ENCODE results near the gene AGMO. TPM values are rescaled to one million over a fixed set of nuclear protein-coding genes. Genes with fewer than 3 reads are reported as not detected.

Gene AGMO
- total and polyA plus RNA-seq, 2 of the 8 experiments (the other 6 are each of a cell fraction or from before 2014, with no cell fraction given), result 0.22 to 0.45 TPM

- Histone ChIP-seq H3K23ac (ENCODE audit: insufficient read length) (no peak overlapping the region), H2BK5ac (ENCODE audit: low read depth, low read length) (no peak overlapping the region), H3K4ac (replicated peaks; ENCODE audit: insufficient read length, low read depth, low read length) (no peak overlapping the region), H3K9me3 (ENCODE audit: insufficient read depth in 2 of 2, low read depth in 1 of 2, low read length in 1 of 2) (peaks cover 5 to 12% of the 10 kb centered on the region in 2 experiments; a peak in 3 of 4 replicates), H2BK12ac (ENCODE audit: low read depth, low read length) (no peak overlapping the region), H3K27ac (ENCODE audit: low read depth, low read length) (no peak overlapping the region), H3K4me3 (ENCODE audit: extremely low read depth in 1 of 4, insufficient read depth in 2 of 4, low read depth in 3 of 4, low read length in 4 of 4) (no peak overlapping the region), H3K14ac (ENCODE audit: insufficient read length) (no peak overlapping the region), H4K8ac (ENCODE audit: extremely low read depth, insufficient read depth, low read length) (no peak overlapping the region), H3K56ac (replicated peaks; ENCODE audit: insufficient read length, low read depth, low read length) (no peak overlapping the region), H2BK15ac (ENCODE audit: low read length) (no peak overlapping the region), H3K79me1 (ENCODE audit: low read depth, low read length) (no peaks in the 10 kb centered on the region), H3K18ac (ENCODE audit: extremely low read depth, low read length) (no peak overlapping the region), H2AFZ (ENCODE audit: low read length) (no peak overlapping the region), H4K20me1 (replicated peaks in 1 of 2; ENCODE audit: control insufficient read depth in 1 of 2, insufficient read depth in 2 of 2, low read length in 2 of 2) (no peaks in the 10 kb centered on the region), H2BK120ac (replicated peaks; ENCODE audit: low read depth, low read length) (no peak overlapping the region), H2BK20ac (ENCODE audit: low read length) (no peak overlapping the region), H3K36me3 (ENCODE audit: control insufficient read depth in 2 of 4, insufficient read depth in 4 of 4, low read length in 3 of 4) (no peaks in the 10 kb centered on the region; a peak in 1 of 8 replicates), H3K27me3 (replicated peaks in 1 of 4; ENCODE audit: control insufficient read depth in 3 of 4, extremely low read depth in 1 of 4, insufficient read depth in 3 of 4, low read length in 3 of 4) (no peaks in the 10 kb centered on the region), H3K79me2 (ENCODE audit: control insufficient read depth in 1 of 2, insufficient read depth in 2 of 2, low read length in 2 of 2) (no peaks in the 10 kb centered on the region), H4K91ac (replicated peaks; ENCODE audit: insufficient read length, low read length) (no peak overlapping the region), H2AK5ac (ENCODE audit: low read depth, low read length) (no peak overlapping the region), H4K5ac (ENCODE audit: insufficient read length, low read depth, low read length) (no peak overlapping the region), H3K4me2 (ENCODE audit: insufficient read depth in 1 of 2, low read depth in 2 of 2, low read length in 2 of 2) (no peak overlapping the region), H3K23me2 (ENCODE audit: low read depth, low read length) (no peaks in the 10 kb centered on the region), H3K9ac (replicated peaks in 1 of 4; ENCODE audit: extremely low read depth in 1 of 4, low read depth in 3 of 4, low read length in 3 of 4) (no peak overlapping the region), H3K4me1 (replicated peaks in 1 of 4; ENCODE audit: control insufficient read depth in 3 of 4, insufficient read depth in 4 of 4, low read length in 3 of 4) (peaks cover 0 to 6% (median 2%) of the 10 kb centered on the region in 4 experiments; a peak in 4 of 7 replicates)
- WGBS, 2 experiments (ENCODE audit: extremely low coverage in 1 of 2, insufficient coverage in 1 of 2, insufficient read length in 1 of 2, insufficient replicate concordance in 2 of 2, low coverage in 1 of 2, low lambda C conversion rate in 2 of 2, missing lambda C conversion rate in 1 of 2), result 92% methylated on average over 6 of the region's 6 CpGs; no CpG with 5 or more reads in 1 of the 2 experiments
- ChIA-PET CTCF (ENCODE audit: partially characterized antibody) (no interaction called here), POLR2A (ENCODE audit: partially characterized antibody) (no interaction called here)
- FAIRE-seq (no peak), DNase-seq (ENCODE audit: low read depth in 1 of 2, low spot score in 2 of 2) (no peak)
- TF ChIP-seq SP2 (IDR thresholded peaks at IDR 0.05; ENCODE audit: low read length) (no peak), RBBP5 (IDR thresholded peaks at IDR 0.05; ENCODE audit: borderline replicate concordance, low read depth, low read length) (no peak), TAF1 (IDR thresholded peaks at IDR 0.05; ENCODE audit: low read depth, low read length) (no peak), CREB1 (IDR thresholded peaks at IDR 0.05) (no peak)
Observed at GRCh38 chr7:15335390-15335789, 226.4 kb downstream of the AGMO start.
